SH-SY5Y (cell line): ENCODE results near the gene MRPL44.

ENCODE experiments used
- GATA2 ChIP-seq: IDR thresholded peaks from 2 replicates; pipeline ENCODE4 v1.6.1; 2011; ENCODE audit warnings: mild to moderate bottlenecking, low read depth, low read length
- GATA3 ChIP-seq: IDR thresholded peaks from 2 replicates; pipeline ENCODE4 v1.6.1; 2011; ENCODE audit warnings: low read depth, mild to moderate bottlenecking, low read length, moderate library complexity

DNA sequence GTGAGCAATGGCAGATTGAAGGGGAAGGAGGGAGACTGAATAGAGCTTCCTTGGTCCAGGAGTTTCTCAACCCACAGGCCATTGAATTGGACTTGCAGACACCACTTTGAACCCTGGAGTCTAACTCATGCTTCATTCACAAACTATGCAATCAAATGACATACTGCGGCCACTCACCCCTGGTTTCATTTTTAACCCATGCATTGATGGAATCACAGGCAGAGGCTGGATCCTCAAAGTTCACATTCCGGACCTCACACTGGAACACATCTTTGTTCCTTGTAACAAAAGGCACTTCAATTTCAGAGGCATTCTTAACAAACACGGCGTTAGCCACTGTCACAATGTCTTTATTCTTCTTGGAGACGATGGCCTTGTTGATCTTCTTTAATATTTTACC is 40.7 kb downstream of the MRPL44 start:
- TF ChIP-seq GATA2, result no peak
- TF ChIP-seq GATA3, result no peak
